Measurements from ENCODE around the gene ZCWPW1. TPM values are rescaled to one million over a fixed set of nuclear protein-coding genes. Genes with fewer than 3 reads are reported as not detected.

ZCWPW1 gene
- total RNA-seq, 4 donors from 2014 or later = 1.8 to 19.8 (median 3.6) TPM

DNA sequence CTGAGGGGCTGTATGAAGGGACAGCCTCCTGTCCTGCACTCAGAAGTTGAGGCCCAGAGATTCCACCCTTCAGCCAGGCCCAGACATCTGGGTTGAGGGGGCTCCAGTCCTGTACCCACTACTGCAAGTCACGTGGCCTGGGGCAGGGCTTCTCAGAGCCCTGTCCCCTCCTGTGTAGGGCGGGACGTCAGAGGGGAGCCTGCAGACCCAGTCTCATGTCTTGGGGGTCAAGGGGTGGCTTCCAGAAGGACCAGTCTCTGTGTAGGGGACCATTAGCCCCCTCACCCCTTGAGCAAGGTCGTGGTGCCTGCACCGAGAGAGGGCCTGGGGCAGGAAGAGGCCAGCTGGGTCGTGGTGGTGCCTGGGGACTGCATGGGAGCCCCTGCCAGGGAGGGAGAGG is 55.8 kb downstream of the ZCWPW1 start:
- Histone ChIP-seq H3K27ac (peak overlapping the region in 3 of 4 donors; percentile 15 to 25 (median 22)), H3K4me1 (peaks cover 0 to 11% (median 7%) of the 10 kb centered on the region in 4 donors), H3K36me3 (no peaks in the 10 kb centered on the region), H3K4me3 (no peak overlapping the region), H3K27me3 (no peaks in the 10 kb centered on the region), H3K9me3 (no peaks in the 10 kb centered on the region)
- no peak for TF ChIP-seq POLR2A (IDR thresholded peaks at IDR 0.05)
- TF ChIP-seq, protein P1, sequence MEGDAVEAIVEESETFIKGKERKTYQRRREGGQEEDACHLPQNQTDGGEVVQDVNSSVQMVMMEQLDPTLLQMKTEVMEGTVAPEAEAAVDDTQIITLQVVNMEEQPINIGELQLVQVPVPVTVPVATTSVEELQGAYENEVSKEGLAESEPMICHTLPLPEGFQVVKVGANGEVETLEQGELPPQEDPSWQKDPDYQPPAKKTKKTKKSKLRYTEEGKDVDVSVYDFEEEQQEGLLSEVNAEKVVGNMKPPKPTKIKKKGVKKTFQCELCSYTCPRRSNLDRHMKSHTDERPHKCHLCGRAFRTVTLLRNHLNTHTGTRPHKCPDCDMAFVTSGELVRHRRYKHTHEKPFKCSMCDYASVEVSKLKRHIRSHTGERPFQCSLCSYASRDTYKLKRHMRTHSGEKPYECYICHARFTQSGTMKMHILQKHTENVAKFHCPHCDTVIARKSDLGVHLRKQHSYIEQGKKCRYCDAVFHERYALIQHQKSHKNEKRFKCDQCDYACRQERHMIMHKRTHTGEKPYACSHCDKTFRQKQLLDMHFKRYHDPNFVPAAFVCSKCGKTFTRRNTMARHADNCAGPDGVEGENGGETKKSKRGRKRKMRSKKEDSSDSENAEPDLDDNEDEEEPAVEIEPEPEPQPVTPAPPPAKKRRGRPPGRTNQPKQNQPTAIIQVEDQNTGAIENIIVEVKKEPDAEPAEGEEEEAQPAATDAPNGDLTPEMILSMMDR (IDR thresholded peaks at IDR 0.05) = no peak
- no peak for DNase-seq

DNA sequence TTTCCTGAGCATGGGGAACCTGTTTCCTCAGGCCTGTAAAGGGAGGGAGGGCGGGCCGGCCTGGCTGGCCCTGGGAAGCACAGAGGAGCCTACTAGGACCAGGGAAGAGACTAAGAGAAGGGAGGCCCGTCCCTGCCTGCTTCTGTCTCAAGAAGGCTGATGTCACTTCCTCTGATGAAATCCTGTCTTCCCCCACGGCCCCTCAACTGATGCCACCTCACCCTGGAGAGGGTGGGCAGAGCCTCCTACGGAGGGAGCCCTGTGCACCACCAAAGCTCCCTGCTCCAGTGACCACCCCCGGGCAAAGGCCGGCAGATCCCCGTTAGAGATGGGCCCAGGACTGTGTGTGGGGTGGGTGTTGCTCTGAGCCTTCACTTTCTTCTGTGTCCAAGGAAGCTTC is 56.2 kb downstream of the ZCWPW1 start:
- H3K4me3 ChIP-seq = no peak overlapping the region
- no peaks in the 10 kb centered on the region for H3K27me3 ChIP-seq
- no peak for DNase-seq
- H3K9me3 ChIP-seq = no peaks in the 10 kb centered on the region
- H3K36me3 ChIP-seq = no peaks in the 10 kb centered on the region
- H3K27ac ChIP-seq = peak overlapping the region in 3 of 4 donors; percentile 15 to 25 (median 22)
- no peak for TF ChIP-seq POLR2A (IDR thresholded peaks at IDR 0.05)
- TF ChIP-seq, protein P1 (IDR thresholded peaks at IDR 0.05) = no peak
- H3K4me1 ChIP-seq = peaks cover 0 to 16% (median 7%) of the 10 kb centered on the region in 4 donors

DNA sequence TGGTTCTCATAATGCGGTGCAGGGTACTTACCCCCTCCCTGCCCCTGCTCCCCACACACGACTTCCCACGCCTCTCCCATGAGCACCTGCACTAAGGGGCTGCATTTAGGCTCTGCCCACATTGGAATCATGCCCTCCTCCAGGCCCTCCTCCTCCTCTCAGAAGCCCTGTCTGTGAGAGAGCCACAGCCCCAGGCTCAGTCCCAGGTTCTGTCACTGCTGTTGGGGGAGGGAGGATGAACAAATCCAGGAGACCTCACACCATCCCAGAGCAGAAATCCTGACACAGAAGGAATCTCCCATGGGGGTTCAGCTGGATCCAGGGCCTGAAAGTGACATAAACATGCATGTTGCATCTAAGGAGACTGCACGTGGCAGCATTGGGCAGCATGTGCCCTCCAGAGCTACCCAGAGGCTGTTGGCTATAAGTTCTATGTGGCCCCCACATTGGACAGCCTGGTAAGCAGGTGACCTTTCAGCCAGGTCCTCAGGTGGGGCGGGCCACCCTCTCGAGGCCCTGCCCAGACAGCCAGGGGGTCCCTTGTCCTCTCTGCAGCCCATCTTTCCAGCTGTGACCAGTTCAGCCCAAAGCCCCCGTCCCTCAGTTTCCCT is 56.8 kb downstream of the ZCWPW1 start:
- H3K4me1 ChIP-seq = peaks cover 0 to 22% (median 7%) of the 10 kb centered on the region in 4 donors
- TF ChIP-seq, protein P1 (IDR thresholded peaks at IDR 0.05) = no peak
- TF ChIP-seq POLR2A (IDR thresholded peaks at IDR 0.05) = no peak
- H3K36me3 ChIP-seq = no peaks in the 10 kb centered on the region
- no peak for DNase-seq
- H3K4me3 ChIP-seq = no peak overlapping the region
- H3K9me3 ChIP-seq = no peaks in the 10 kb centered on the region
- H3K27me3 ChIP-seq = no peaks in the 10 kb centered on the region
- H3K27ac ChIP-seq = peak overlapping the region in 1 of 4 donors; percentile 25

DNA sequence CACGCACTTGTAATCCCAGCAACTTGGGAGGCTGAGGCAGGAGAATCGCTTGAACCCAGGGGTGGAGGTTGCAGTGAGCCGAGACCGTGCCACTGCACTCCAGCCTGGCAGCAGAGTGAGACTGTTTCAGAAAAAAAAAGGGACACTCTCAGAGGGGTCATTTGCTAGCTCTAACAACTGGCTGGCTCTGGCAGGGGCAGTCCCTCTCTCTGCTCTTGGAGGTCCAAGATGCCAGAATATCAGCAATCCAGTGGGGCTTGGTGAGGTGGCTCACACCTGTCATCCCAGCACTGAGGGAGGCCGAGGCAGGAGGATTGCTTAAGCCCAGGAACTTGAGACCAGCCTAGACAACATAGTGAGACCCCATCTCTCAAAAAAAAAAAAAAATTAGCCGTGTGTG is 57.8 kb downstream of the ZCWPW1 start:
- no peak overlapping the region for H3K4me3 ChIP-seq
- TF ChIP-seq, protein P1 (IDR thresholded peaks at IDR 0.05) = no peak
- no peak for TF ChIP-seq POLR2A (IDR thresholded peaks at IDR 0.05)
- H3K4me1 ChIP-seq = peaks cover 0 to 29% (median 7%) of the 10 kb centered on the region in 4 donors
- peak overlapping the region in 2 of 4 donors; percentile 78 to 82 for H3K27ac ChIP-seq
- DNase-seq = no peak
- no peaks in the 10 kb centered on the region for H3K27me3 ChIP-seq
- H3K9me3 ChIP-seq = no peaks in the 10 kb centered on the region
- no peaks in the 10 kb centered on the region for H3K36me3 ChIP-seq

DNA sequence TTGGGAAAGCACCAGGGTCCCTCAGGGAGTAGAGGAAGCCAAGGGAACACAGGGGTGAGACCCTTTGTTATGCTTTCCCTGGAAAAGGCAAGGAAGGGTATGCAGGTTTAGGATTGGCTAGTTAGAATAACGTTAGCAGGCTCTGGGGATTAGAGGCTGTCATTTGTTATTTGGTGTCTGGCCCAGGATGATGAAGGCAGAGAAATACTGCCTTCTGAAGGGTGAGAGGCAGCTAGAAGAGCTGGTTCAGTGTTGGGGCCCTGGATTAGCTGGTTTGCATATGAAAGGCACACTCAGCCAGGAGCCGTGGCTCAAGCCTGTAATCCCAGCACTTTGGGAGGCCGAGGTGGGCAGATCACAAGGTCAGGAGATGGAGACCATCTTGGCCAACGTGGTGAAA is 58.2 kb downstream of the ZCWPW1 start:
- TF ChIP-seq POLR2A (IDR thresholded peaks at IDR 0.05) = no peak
- TF ChIP-seq, protein P1 (IDR thresholded peaks at IDR 0.05) = no peak
- Histone ChIP-seq H3K9me3 (no peaks in the 10 kb centered on the region), H3K27ac (peak overlapping the region in 3 of 4 donors; percentile 34 to 82 (median 78)), H3K27me3 (no peaks in the 10 kb centered on the region), H3K4me3 (no peak overlapping the region), H3K4me1 (peaks cover 0 to 29% (median 7%) of the 10 kb centered on the region in 4 donors), H3K36me3 (no peaks in the 10 kb centered on the region)
- DNase-seq = no peak

Measured in Peyer's patch (tissue), 4 donors.